HCT116 (cell line): ENCODE data around the gene APLP1. TPM values are rescaled to one million over a fixed set of nuclear protein-coding genes. Genes with fewer than 3 reads are reported as not detected.

ENCODE experiments used
- ATAC-seq: fragments of 200-7000 bp; cut with Tn5 transposase; 2 replicates; pipeline ENCODE4 v1.9.1; 2020; ENCODE audit warnings: mild to moderate bottlenecking, moderate library complexity
- BruUV-seq: library from RNA; stranded (reverse); fragments of 400-500 nt; replicated peaks from 2 replicates; lab custom pipeline; 2021; lab: Mats Ljungman, UMichigan
- CTCF ChIA-PET: fragments of 300-600 bp; sonication (Branson Sonifier 250); formaldehyde crosslinking; loops from one replicate; lab custom pipeline; 2021; ENCODE audit warnings: antibody characterized with exemption; lab: Charles Lee
- POLR2A ChIA-PET: fragments of 300-600, 350-600 bp; sonication (Branson Sonifier 250); formaldehyde crosslinking; loops from one replicate; lab custom pipeline; 2021; ENCODE audit warnings: antibody characterized with exemption; lab: Charles Lee
- RAD21 ChIA-PET, 2 experiments: fragments of 300-600 bp; sonication (Branson Sonifier 250); formaldehyde crosslinking; loops; one replicate each; lab custom pipeline; 2023; ENCODE audit warnings: low total read pairs in 2 of 2; ENCODE audit not compliant: uncharacterized antibody in 2 of 2, unreplicated experiment in 2 of 2, low non-redundant PET in 1 of 2; lab: Charles Lee
- DNase-seq: peaks from one replicate; pipeline ENCODE4 v3.0.0-alpha.2; 2010; ENCODE audit warnings: low read depth, low spot score
- H2AFZ ChIP-seq: fragments of 200-600 bp; shearing (Covaris generic), sonication (generic); 2 replicates; pipeline ENCODE4 v1.6.1; 2017; ENCODE audit warnings: low read depth, mixed run types, mixed read lengths, antibody characterized with exemption, low read length; ENCODE audit not compliant: poor library complexity, severe bottlenecking
- H3K27ac ChIP-seq: 2 replicates; pipeline ENCODE4 v1.5.1; 2012; ENCODE audit warnings: low read depth, low read length
- H3K27me3 ChIP-seq: fragments of 200-600 bp; sonication (generic); 2 replicates; pipeline ENCODE4 v1.6.1; 2016; ENCODE audit warnings: mixed run types, low read length, mixed read lengths; ENCODE audit not compliant: insufficient read depth
- H3K36me3 ChIP-seq, 2 experiments: fragments of 200-500 bp in 1 of 2; fragments of 200-600 bp in 1 of 2; sonication (Bioruptor generic) in 1 of 2; sonication (generic) in 1 of 2; 2 replicates each; pipeline versions ENCODE4 v1.5.1 to v1.6.1; 2014 to 2016; ENCODE audit warnings: low read length in 2 of 2, inconsistent platforms in 1 of 2, mixed read lengths in 1 of 2, mixed run types in 1 of 2; ENCODE audit not compliant: insufficient read depth in 2 of 2, control insufficient read depth in 1 of 2
- H3K4me1 ChIP-seq, 2 experiments: fragments of 200-600 bp in 1 of 2; sonication (generic) in 1 of 2; 2 replicates each; pipeline versions ENCODE4 v1.5.1 to v1.6.1; 2012 to 2017; ENCODE audit warnings: low read length in 2 of 2, inconsistent platforms in 1 of 2, mild to moderate bottlenecking in 1 of 2, mixed read lengths in 1 of 2, mixed run types in 1 of 2, moderate library complexity in 1 of 2; ENCODE audit not compliant: insufficient read depth in 2 of 2, control insufficient read depth in 1 of 2
- H3K4me2 ChIP-seq: fragments of 200-600 bp; sonication (generic); 2 replicates; pipeline ENCODE4 v1.6.1; 2017; ENCODE audit warnings: mixed run types, low read length, mixed read lengths
- H3K4me3 ChIP-seq, 2 experiments: fragments of 200-600 bp in 1 of 2; sonication (generic) in 1 of 2; replicated peaks in 1 of 2; 2 replicates each; pipeline ENCODE4 v1.5.1; 2011 to 2016; ENCODE audit warnings: low read length in 2 of 2, control low read depth in 1 of 2, low read depth in 1 of 2, mild to moderate bottlenecking in 1 of 2, mixed read lengths in 1 of 2, mixed run types in 1 of 2
- H3K79me2 ChIP-seq: fragments of 200-600 bp; sonication (generic); 2 replicates; pipeline ENCODE4 v1.6.1; 2017; ENCODE audit warnings: mild to moderate bottlenecking, mixed run types, low read length, moderate library complexity, mixed read lengths; ENCODE audit not compliant: insufficient read depth
- H3K9ac ChIP-seq: fragments of 200-600 bp; sonication (generic); 2 replicates; pipeline ENCODE4 v1.6.1; 2016; ENCODE audit warnings: low read length, mixed read lengths
- H3K9me2 ChIP-seq: fragments of 200-600 bp; sonication (generic), shearing (Covaris generic); 2 replicates; pipeline ENCODE4 v1.6.1; 2017; ENCODE audit warnings: mixed run types, mild to moderate bottlenecking, moderate library complexity; ENCODE audit not compliant: insufficient read depth
- H3K9me3 ChIP-seq, 2 experiments: fragments of 200-500 bp in 1 of 2; fragments of 200-600 bp in 1 of 2; sonication (Bioruptor generic) in 1 of 2; sonication (generic) in 1 of 2; 2 replicates each; pipeline ENCODE4 v1.6.1; 2014 to 2017; ENCODE audit warnings: low read length in 2 of 2, mixed read lengths in 2 of 2, inconsistent platforms in 1 of 2, low read depth in 1 of 2, mild to moderate bottlenecking in 1 of 2, mixed run types in 1 of 2, moderate library complexity in 1 of 2; ENCODE audit not compliant: control insufficient read depth in 1 of 2, insufficient read depth in 1 of 2
- H4K20me1 ChIP-seq: fragments of 200-600 bp; sonication (generic), shearing (Covaris generic); 2 replicates; pipeline ENCODE4 v1.6.1; 2017; ENCODE audit warnings: mixed run types, mild to moderate bottlenecking, moderate library complexity; ENCODE audit not compliant: insufficient read depth
- CEBPB ChIP-seq: IDR thresholded peaks from 2 replicates; pipeline ENCODE4 v1.6.1; 2012; ENCODE audit warnings: low read depth
- ELF1 ChIP-seq: IDR thresholded peaks from 2 replicates; pipeline ENCODE4 v1.6.1; 2012; ENCODE audit warnings: low read depth, borderline replicate concordance
- EZH2phosphoT487 ChIP-seq: fragments of 200-600 bp; IDR thresholded peaks from 2 replicates; pipeline ENCODE4 v1.6.1; 2018; ENCODE audit warnings: antibody characterized with exemption, borderline replicate concordance
- FOSL1 ChIP-seq: IDR thresholded peaks from 2 replicates; pipeline ENCODE4 v1.6.1; 2012; ENCODE audit warnings: low read depth
- POLR2A ChIP-seq: IDR thresholded peaks from 2 replicates; pipeline ENCODE4 v1.7.0; 2011; ENCODE audit warnings: borderline replicate concordance; ENCODE audit not compliant: insufficient read depth, insufficient read length; ENCODE audit errors: extremely low read depth
- POLR2AphosphoS5 ChIP-seq: IDR thresholded peaks from 2 replicates; pipeline ENCODE4 v1.6.1; 2011; ENCODE audit warnings: mild to moderate bottlenecking, low read depth, low read length, moderate library complexity
- RAD21 ChIP-seq: IDR thresholded peaks from 2 replicates; pipeline ENCODE4 v1.6.1; 2012; ENCODE audit warnings: low read depth, mild to moderate bottlenecking
- SIN3A ChIP-seq: IDR thresholded peaks from 2 replicates; pipeline ENCODE4 v1.6.1; 2012; ENCODE audit warnings: low read depth
- SRF ChIP-seq: IDR thresholded peaks from 2 replicates; pipeline ENCODE4 v1.6.1; 2012; ENCODE audit warnings: low read depth
- TCF7L2 ChIP-seq: IDR thresholded peaks from 2 replicates; pipeline ENCODE4 v1.7.0; 2011; ENCODE audit warnings: borderline replicate concordance, inconsistent platforms; ENCODE audit not compliant: insufficient read depth, insufficient read length; ENCODE audit errors: extremely low read depth
- YY1 ChIP-seq: IDR thresholded peaks from 2 replicates; pipeline ENCODE4 v1.6.1; 2011; ENCODE audit warnings: low read length, low read depth, moderate library complexity, mild to moderate bottlenecking; ENCODE audit not compliant: insufficient replicate concordance; ENCODE audit errors: extremely low read depth
- ZFX ChIP-seq: fragments of 450-650 bp; IDR thresholded peaks from 2 replicates; pipeline ENCODE4 v1.6.1; 2017
- intact Hi-C: fragments of 100-400 bp; cut with micrococcal nuclease; formaldehyde crosslinking; loops from 2 replicates; pipeline ENCODE4 v1.10.0; 2022
- total RNA-seq: library from RNA; stranded (reverse); gene quantifications from one replicate; pipeline ENCODE4 v1.2.1, GENCODE V29; 2021; ENCODE audit not compliant: unreplicated experiment
- TF ChIP-seq, protein P1 (sequence below): IDR thresholded peaks from 2 replicates; pipeline ENCODE4 v1.6.1; 2012
- TF ChIP-seq, protein P2 (sequence below), 3 experiments: fragments of 200-600 bp in 1 of 3; sonication (generic) in 1 of 3; IDR thresholded peaks in 2 of 3; conservative IDR thresholded peaks in 1 of 3; 2 replicates each; pipeline ENCODE4 v1.5.1; 2012 to 2017; ENCODE audit warnings: low read depth in 2 of 3, low read length in 2 of 3, antibody characterized with exemption in 1 of 3, borderline replicate concordance in 1 of 3, control low read depth in 1 of 3, mild to moderate bottlenecking in 1 of 3, mixed read lengths in 1 of 3, mixed run types in 1 of 3, moderate library complexity in 1 of 3; ENCODE audit not compliant: insufficient read depth in 1 of 3
- TF ChIP-seq, protein P3 (sequence below): IDR thresholded peaks from 2 replicates; pipeline ENCODE4 v1.6.1; 2011; ENCODE audit warnings: mild to moderate bottlenecking, low read length, moderate library complexity; ENCODE audit not compliant: insufficient replicate concordance; ENCODE audit errors: extremely low read depth

The APLP1 gene
- total RNA-seq, 1 experiment from 2014 or later = 41.2 TPM

GRCh38 chr19:35846038-35846668 lies 22.2 kb upstream of the APLP1 start:
- ChIA-PET CTCF (interaction anchor here (0.7 kb wide), 1 partner anchor 168 kb away, joined by 4 read pairs; the partner anchor contains the start of gene ALKBH6), POLR2A (no interaction called here), RAD21 (interaction anchor here in 1 of 2 experiments (0.6 to 0.7 kb wide), 3 partner anchors 8 to 85 kb away, joined by 3 to 6 read pairs (median 4); no protein-coding TSS in a partner anchor)
- intact Hi-C loops = no loop called here
- Histone ChIP-seq H3K4me2 (peak overlapping the region; percentile 98), H3K4me1 (peaks cover 17 to 35% of the 10 kb centered on the region in 2 experiments; a peak in 3 of 4 replicates), H4K20me1 (no peaks in the 10 kb centered on the region), H3K4me3 (peak overlapping the region; percentile 47 to 61), H3K79me2 (no peaks in the 10 kb centered on the region), H3K9me2 (no peaks in the 10 kb centered on the region), H2AFZ (peak overlapping the region; percentile 78), H3K27ac (no peak overlapping the region; the same call in 1 of the 2 replicates), H3K9me3 (no peaks in the 10 kb centered on the region), H3K36me3 (no peaks in the 10 kb centered on the region), H3K9ac (peak overlapping the region; percentile 36), H3K27me3 (no peaks in the 10 kb centered on the region)
- TF ChIP-seq POLR2AphosphoS5 = no peak
- TF ChIP-seq SIN3A = no peak
- no peak for TF ChIP-seq EZH2phosphoT487
- no peak for TF ChIP-seq FOSL1
- TF ChIP-seq RAD21 = no peak
- TF ChIP-seq, protein P1, sequence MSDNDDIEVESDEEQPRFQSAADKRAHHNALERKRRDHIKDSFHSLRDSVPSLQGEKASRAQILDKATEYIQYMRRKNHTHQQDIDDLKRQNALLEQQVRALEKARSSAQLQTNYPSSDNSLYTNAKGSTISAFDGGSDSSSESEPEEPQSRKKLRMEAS = peak; percentile 71
- TF ChIP-seq YY1 = no peak
- TF ChIP-seq TCF7L2 = no peak
- no peak for TF ChIP-seq ZFX
- no peak for TF ChIP-seq CEBPB
- TF ChIP-seq POLR2A = no peak
- no peak for TF ChIP-seq ELF1
- TF ChIP-seq, protein P2, sequence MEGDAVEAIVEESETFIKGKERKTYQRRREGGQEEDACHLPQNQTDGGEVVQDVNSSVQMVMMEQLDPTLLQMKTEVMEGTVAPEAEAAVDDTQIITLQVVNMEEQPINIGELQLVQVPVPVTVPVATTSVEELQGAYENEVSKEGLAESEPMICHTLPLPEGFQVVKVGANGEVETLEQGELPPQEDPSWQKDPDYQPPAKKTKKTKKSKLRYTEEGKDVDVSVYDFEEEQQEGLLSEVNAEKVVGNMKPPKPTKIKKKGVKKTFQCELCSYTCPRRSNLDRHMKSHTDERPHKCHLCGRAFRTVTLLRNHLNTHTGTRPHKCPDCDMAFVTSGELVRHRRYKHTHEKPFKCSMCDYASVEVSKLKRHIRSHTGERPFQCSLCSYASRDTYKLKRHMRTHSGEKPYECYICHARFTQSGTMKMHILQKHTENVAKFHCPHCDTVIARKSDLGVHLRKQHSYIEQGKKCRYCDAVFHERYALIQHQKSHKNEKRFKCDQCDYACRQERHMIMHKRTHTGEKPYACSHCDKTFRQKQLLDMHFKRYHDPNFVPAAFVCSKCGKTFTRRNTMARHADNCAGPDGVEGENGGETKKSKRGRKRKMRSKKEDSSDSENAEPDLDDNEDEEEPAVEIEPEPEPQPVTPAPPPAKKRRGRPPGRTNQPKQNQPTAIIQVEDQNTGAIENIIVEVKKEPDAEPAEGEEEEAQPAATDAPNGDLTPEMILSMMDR (IDR thresholded peaks at IDR 0.05 in 2 of 3, conservative IDR thresholded peaks at IDR 0.05 in 1 of 3; ENCODE audit: borderline replicate concordance in 1 of 3, insufficient read depth in 1 of 3, low read depth in 2 of 3, low read length in 2 of 3) = peak in 1 of 3 experiments; percentile 16; a peak in 1 of 6 replicates
- TF ChIP-seq, protein P3, sequence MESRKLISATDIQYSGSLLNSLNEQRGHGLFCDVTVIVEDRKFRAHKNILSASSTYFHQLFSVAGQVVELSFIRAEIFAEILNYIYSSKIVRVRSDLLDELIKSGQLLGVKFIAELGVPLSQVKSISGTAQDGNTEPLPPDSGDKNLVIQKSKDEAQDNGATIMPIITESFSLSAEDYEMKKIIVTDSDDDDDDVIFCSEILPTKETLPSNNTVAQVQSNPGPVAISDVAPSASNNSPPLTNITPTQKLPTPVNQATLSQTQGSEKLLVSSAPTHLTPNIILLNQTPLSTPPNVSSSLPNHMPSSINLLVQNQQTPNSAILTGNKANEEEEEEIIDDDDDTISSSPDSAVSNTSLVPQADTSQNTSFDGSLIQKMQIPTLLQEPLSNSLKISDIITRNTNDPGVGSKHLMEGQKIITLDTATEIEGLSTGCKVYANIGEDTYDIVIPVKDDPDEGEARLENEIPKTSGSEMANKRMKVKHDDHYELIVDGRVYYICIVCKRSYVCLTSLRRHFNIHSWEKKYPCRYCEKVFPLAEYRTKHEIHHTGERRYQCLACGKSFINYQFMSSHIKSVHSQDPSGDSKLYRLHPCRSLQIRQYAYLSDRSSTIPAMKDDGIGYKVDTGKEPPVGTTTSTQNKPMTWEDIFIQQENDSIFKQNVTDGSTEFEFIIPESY = no peak
- TF ChIP-seq SRF = no peak
- ATAC-seq (peak; percentile 35), DNase-seq (no peak)
- BruUV-seq = no TSS peak
